Neural cell (in vitro differentiated cells): ENCODE data around the gene TRMT11.

ENCODE experiments used
- CTCF ChIP-seq: fragments of 450-650 bp; IDR thresholded peaks from 2 replicates; pipeline ENCODE4 v1.5.1; 2014; ENCODE audit warnings: antibody characterized with exemption, mild to moderate bottlenecking, moderate library complexity; ENCODE audit not compliant: poor library complexity, severe bottlenecking
- EZH2 ChIP-seq: fragments of 200-600, 300-800 bp; shearing (Covaris generic), sonication (generic); IDR thresholded peaks from 2 replicates; pipeline ENCODE4 v1.6.1; 2014; ENCODE audit warnings: antibody characterized with exemption, low read length, borderline replicate concordance, mild to moderate bottlenecking; ENCODE audit not compliant: insufficient read depth, poor library complexity, severe bottlenecking
- MXI1 ChIP-seq: fragments of 450-650 bp; conservative IDR thresholded peaks from 2 replicates; pipeline ENCODE4 v1.6.1; 2014; ENCODE audit warnings: antibody characterized with exemption, mild to moderate bottlenecking; ENCODE audit not compliant: poor library complexity, severe bottlenecking
- RAD21 ChIP-seq: fragments of 450-650 bp; conservative IDR thresholded peaks from 2 replicates; pipeline ENCODE4 v1.6.1; 2014; ENCODE audit warnings: antibody characterized with exemption, mild to moderate bottlenecking, moderate library complexity
- SMC3 ChIP-seq: fragments of 450-650 bp; conservative IDR thresholded peaks from 2 replicates; pipeline ENCODE4 v1.6.1; 2014; ENCODE audit warnings: antibody characterized with exemption, mild to moderate bottlenecking, moderate library complexity; ENCODE audit not compliant: poor library complexity

- TF ChIP-seq CTCF, result no peak
- TF ChIP-seq SMC3, result no peak
- no peak for TF ChIP-seq RAD21
- TF ChIP-seq EZH2, result no peak
- TF ChIP-seq MXI1, result no peak
These were observed 77.3 kb downstream of the TRMT11 start for GRCh38 chr6:126063512-126064146.
